Right atrium auricular region (tissue), 2 donors: ENCODE measurements around the gene MAP2. TPM values are rescaled to one million over a fixed set of nuclear protein-coding genes. Genes with fewer than 3 reads are reported as not detected.

ENCODE experiments used
- DNase-seq: peaks from one replicate; pipeline ENCODE4 v3.0.0-alpha.2; 2019; ENCODE audit warnings: low spot score
- H3K27ac ChIP-seq, 2 donors: fragments of 200-600 bp; sonication (generic); 1 replicate in 1 of 2; 2 replicates in 1 of 2; pipeline ENCODE4 v1.5.1; 2016 to 2019
- H3K27me3 ChIP-seq, 2 donors: fragments of 200-600 bp; sonication (generic); one replicate each; pipeline versions ENCODE4 v1.5.1 to v1.6.0; 2017 to 2019
- H3K36me3 ChIP-seq: fragments of 200-600 bp; sonication (generic); one replicate; pipeline ENCODE4 v1.5.1; 2016
- H3K4me1 ChIP-seq, 2 donors: fragments of 200-600 bp; sonication (generic); one replicate each; pipeline versions ENCODE4 v1.5.1 to v1.6.0; 2017 to 2019
- H3K4me3 ChIP-seq, 2 donors: fragments of 200-600 bp; sonication (generic); 1 replicate in 1 of 2; 2 replicates in 1 of 2; pipeline ENCODE4 v1.5.1; 2017 to 2019; ENCODE audit warnings: mild to moderate bottlenecking in 1 of 2, moderate library complexity in 1 of 2
- H3K9me3 ChIP-seq, 2 donors: fragments of 200-600 bp; sonication (generic); one replicate each; pipeline ENCODE4 v1.5.1; 2019
- CTCF ChIP-seq, 2 donors: fragments of 200-600 bp; sonication (generic); IDR thresholded peaks; one replicate each; pipeline ENCODE4 v1.5.1; 2019; ENCODE audit warnings: antibody characterized with exemption in 2 of 2
- total RNA-seq, 2 donors: library from RNA; depleted of rRNA; stranded (reverse); fragments of >200 nt; gene quantifications; one replicate each; pipeline ENCODE4 v1.1.0, GENCODE V29; 2016

The MAP2 gene
- total RNA-seq, 2 donors from 2014 or later, result 6.5 to 6.7 TPM

DNA sequence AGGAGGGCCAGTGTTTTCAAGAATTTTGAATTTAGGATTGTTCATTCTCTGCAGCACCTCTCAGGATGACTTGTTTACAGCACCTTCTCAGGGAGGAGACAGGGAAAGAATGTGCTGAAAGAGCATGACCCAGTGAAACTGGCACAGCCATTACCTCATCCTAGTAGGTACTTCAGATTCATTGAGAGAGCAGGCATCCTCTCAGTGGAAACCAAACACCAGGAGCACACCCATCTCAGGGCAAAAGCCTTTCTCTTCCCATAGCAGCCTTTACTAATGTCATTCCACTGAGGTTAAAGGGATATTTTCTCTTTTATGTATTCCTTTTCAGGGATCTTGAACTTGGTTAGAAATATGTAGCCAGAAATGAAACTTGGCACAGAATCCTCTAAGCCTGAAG, 2.6 kb downstream of the MAP2 start:
- Histone ChIP-seq H3K36me3 (no peaks in the 10 kb centered on the region), H3K27ac (no peak overlapping the region), H3K4me3 (no peak overlapping the region), H3K9me3 (no peaks in the 10 kb centered on the region), H3K4me1 (peaks cover 0 to 11% of the 10 kb centered on the region in 2 donors), H3K27me3 (no peaks in the 10 kb centered on the region)
- TF ChIP-seq CTCF (IDR thresholded peaks at IDR 0.05), result no peak
- no peak for DNase-seq

- DNase-seq, result no peak
- H3K36me3 ChIP-seq, result no peaks in the 10 kb centered on the region
- no peak for TF ChIP-seq CTCF (IDR thresholded peaks at IDR 0.05)
- H3K4me3 ChIP-seq, result no peak overlapping the region
- no peaks in the 10 kb centered on the region for H3K27me3 ChIP-seq
- H3K27ac ChIP-seq, result no peak overlapping the region
- no peaks in the 10 kb centered on the region for H3K4me1 ChIP-seq
- H3K9me3 ChIP-seq, result no peaks in the 10 kb centered on the region
Observed at GRCh38 chr2:209431701-209432100, 7.9 kb downstream of the MAP2 start.

DNA sequence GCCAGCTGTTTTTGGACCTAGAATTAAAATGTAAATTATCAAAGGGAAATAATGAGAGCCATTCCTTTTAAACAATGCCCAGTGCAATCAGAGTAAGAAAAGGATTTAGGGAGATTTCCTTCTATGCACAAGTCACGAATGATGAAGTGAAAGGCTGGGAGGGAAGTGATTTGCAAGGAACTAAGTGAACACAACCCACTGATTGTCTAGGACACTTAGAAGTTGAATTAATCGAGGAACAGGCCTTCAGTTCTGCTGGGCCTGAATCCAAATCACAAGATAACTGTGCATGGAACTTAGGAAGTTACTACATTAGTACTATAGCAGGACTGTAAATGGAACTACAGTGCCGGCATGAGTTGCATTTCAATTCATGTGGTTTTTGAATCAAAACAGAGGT, 17.7 kb downstream of the MAP2 start:
- Histone ChIP-seq H3K4me3 (no peak overlapping the region), H3K36me3 (no peaks in the 10 kb centered on the region), H3K9me3 (no peaks in the 10 kb centered on the region), H3K27me3 (no peaks in the 10 kb centered on the region), H3K27ac (no peak overlapping the region), H3K4me1 (peaks cover 0 to 17% of the 10 kb centered on the region in 2 donors)
- TF ChIP-seq CTCF (IDR thresholded peaks at IDR 0.05), result no peak
- DNase-seq, result no peak

DNA sequence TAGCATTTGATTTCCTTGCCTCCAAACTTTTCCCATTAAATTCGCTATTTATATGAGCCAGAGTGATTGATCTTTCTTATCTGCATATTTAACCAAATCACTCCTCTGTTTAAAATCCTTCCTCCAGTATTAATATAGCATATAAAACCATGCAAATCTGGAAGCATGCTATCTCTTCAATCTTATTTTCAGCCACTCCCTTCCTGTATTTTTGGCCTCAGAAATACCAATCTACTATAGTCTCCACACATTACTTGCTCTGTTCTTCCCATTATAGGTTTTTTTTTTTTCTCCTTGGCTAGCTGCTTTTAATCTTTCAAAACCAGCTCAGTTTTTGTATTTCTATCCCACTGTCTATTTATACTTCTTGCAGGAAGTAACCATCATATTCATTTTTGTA, 19.1 kb downstream of the MAP2 start:
- no peak for DNase-seq
- no peaks in the 10 kb centered on the region for H3K9me3 ChIP-seq
- peaks cover 0 to 17% of the 10 kb centered on the region in 2 donors for H3K4me1 ChIP-seq
- H3K36me3 ChIP-seq, result no peaks in the 10 kb centered on the region
- TF ChIP-seq CTCF (IDR thresholded peaks at IDR 0.05), result no peak
- H3K27ac ChIP-seq, result no peak overlapping the region
- H3K4me3 ChIP-seq, result no peak overlapping the region
- no peaks in the 10 kb centered on the region for H3K27me3 ChIP-seq

- H3K27me3 ChIP-seq, result no peaks in the 10 kb centered on the region
- no peaks in the 10 kb centered on the region for H3K36me3 ChIP-seq
Observed at GRCh38 chr2:209445485-209445884, 21.6 kb downstream of the MAP2 start.

More at GRCh38 chr2:209445485-209445884, 21.6 kb downstream of the MAP2 start:
- no peak for DNase-seq
- H3K27ac ChIP-seq, result no peak overlapping the region
- peaks cover 0 to 17% of the 10 kb centered on the region in 2 donors for H3K4me1 ChIP-seq
- no peak for TF ChIP-seq CTCF (IDR thresholded peaks at IDR 0.05)
- H3K9me3 ChIP-seq, result no peaks in the 10 kb centered on the region
- H3K4me3 ChIP-seq, result no peak overlapping the region
